ENCODE measurements around the gene TYRP1.
"Not testable (repeated sequence)": the region's sequence is repeated elsewhere in the genome, so short reads cannot be mapped to it uniquely, and the experiment has no call there.

The TYRP1 gene

GRCh38 chr9:12670006-12670405, 23.2 kb upstream of the TYRP1 start:
- Histone ChIP-seq H3K4me2 (ENCODE audit: low read length) (no peak overlapping the region), H3K27me3 (ENCODE audit: low read depth, low read length) (no peaks in the 10 kb centered on the region)
- TF ChIP-seq CTCF (IDR thresholded peaks at IDR 0.05; ENCODE audit: low read depth, low read length) (no peak), EZH2phosphoT487 (IDR thresholded peaks at IDR 0.05; ENCODE audit: low read depth) (no peak)

GRCh38 chr9:12674961-12675360, 18.2 kb upstream of the TYRP1 start:
- no peaks in the 10 kb centered on the region for H3K9me3 ChIP-seq (ENCODE audit: insufficient read depth, low read length)
- no peak overlapping the region for H3K4me2 ChIP-seq (ENCODE audit: low read length)
- TF ChIP-seq CTCF (IDR thresholded peaks at IDR 0.05; ENCODE audit: low read depth, low read length) (no peak), EZH2phosphoT487 (IDR thresholded peaks at IDR 0.05; ENCODE audit: low read depth) (no peak)
- H3K4me3 ChIP-seq (ENCODE audit: low read length) = no peak overlapping the region
- no peaks in the 10 kb centered on the region for H3K36me3 ChIP-seq (replicated peaks; ENCODE audit: low read depth, low read length)
- no peaks in the 10 kb centered on the region for H3K79me2 ChIP-seq (ENCODE audit: low read length)
- no peaks in the 10 kb centered on the region for H3K4me1 ChIP-seq (ENCODE audit: low read length)
- no peak overlapping the region for H3K9ac ChIP-seq (ENCODE audit: low read length)
- no peak overlapping the region for H2AFZ ChIP-seq (ENCODE audit: low read depth, low read length)
- H3K27me3 ChIP-seq (ENCODE audit: low read depth, low read length) = no peaks in the 10 kb centered on the region
- no peak overlapping the region for H3K27ac ChIP-seq (ENCODE audit: low read length)
- H4K20me1 ChIP-seq (ENCODE audit: insufficient read depth, low read length) = no peaks in the 10 kb centered on the region

More at GRCh38 chr9:12670006-12670405, 23.2 kb upstream of the TYRP1 start:
- Histone ChIP-seq H3K79me2 (ENCODE audit: low read length) (no peaks in the 10 kb centered on the region), H3K36me3 (replicated peaks; ENCODE audit: low read depth, low read length) (no peaks in the 10 kb centered on the region), H4K20me1 (ENCODE audit: insufficient read depth, low read length) (no peaks in the 10 kb centered on the region), H3K4me1 (ENCODE audit: low read length) (no peaks in the 10 kb centered on the region), H2AFZ (ENCODE audit: low read depth, low read length) (no peak overlapping the region; the same call in 1 of the 2 replicates), H3K4me3 (ENCODE audit: low read length) (no peak overlapping the region), H3K27ac (ENCODE audit: low read length) (no peak overlapping the region), H3K9me3 (ENCODE audit: insufficient read depth, low read length) (no peaks in the 10 kb centered on the region), H3K9ac (ENCODE audit: low read length) (no peak overlapping the region)

- H3K27me3 ChIP-seq (ENCODE audit: low read depth, low read length); H3K4me3 ChIP-seq (ENCODE audit: low read length); H2AFZ ChIP-seq (ENCODE audit: low read depth, low read length); H3K4me2 ChIP-seq (ENCODE audit: low read length); H3K4me1 ChIP-seq (ENCODE audit: low read length); H3K36me3 ChIP-seq (replicated peaks; ENCODE audit: low read depth, low read length); H3K27ac ChIP-seq (ENCODE audit: low read length); H3K9ac ChIP-seq (ENCODE audit: low read length); H4K20me1 ChIP-seq (ENCODE audit: insufficient read depth, low read length); H3K79me2 ChIP-seq (ENCODE audit: low read length); H3K9me3 ChIP-seq (ENCODE audit: insufficient read depth, low read length): not testable (repeated sequence)
Observed at GRCh38 chr9:12677462-12678126, 15.6 kb upstream of the TYRP1 start.

GRCh38 chr9:12680341-12680740, 12.8 kb upstream of the TYRP1 start:
- Histone ChIP-seq H3K27ac (ENCODE audit: low read length) (no peak overlapping the region), H3K4me2 (ENCODE audit: low read length) (no peak overlapping the region), H4K20me1 (ENCODE audit: insufficient read depth, low read length) (no peaks in the 10 kb centered on the region), H2AFZ (ENCODE audit: low read depth, low read length) (no peak overlapping the region), H3K27me3 (ENCODE audit: low read depth, low read length) (no peaks in the 10 kb centered on the region), H3K36me3 (replicated peaks; ENCODE audit: low read depth, low read length) (no peaks in the 10 kb centered on the region), H3K9ac (ENCODE audit: low read length) (no peak overlapping the region), H3K79me2 (ENCODE audit: low read length) (no peaks in the 10 kb centered on the region), H3K4me3 (ENCODE audit: low read length) (no peak overlapping the region), H3K9me3 (ENCODE audit: insufficient read depth, low read length) (no peaks in the 10 kb centered on the region), H3K4me1 (ENCODE audit: low read length) (no peaks in the 10 kb centered on the region)
- no peak for TF ChIP-seq CTCF (IDR thresholded peaks at IDR 0.05; ENCODE audit: low read depth, low read length)
- no peak for TF ChIP-seq EZH2phosphoT487 (IDR thresholded peaks at IDR 0.05; ENCODE audit: low read depth)

Data from OCI-LY3 (cell line).